NCI-H774 (cell line): ENCODE measurements around the gene BRSK2.
"Not testable (repeated sequence)": the region's sequence is repeated elsewhere in the genome, so short reads cannot be mapped to it uniquely, and the experiment has no call there.

ENCODE experiments used
- DNase-seq: peaks from one replicate; lab custom pipeline; 2025; lab: John Stamatoyannopoulos, UW

The BRSK2 gene

DNA sequence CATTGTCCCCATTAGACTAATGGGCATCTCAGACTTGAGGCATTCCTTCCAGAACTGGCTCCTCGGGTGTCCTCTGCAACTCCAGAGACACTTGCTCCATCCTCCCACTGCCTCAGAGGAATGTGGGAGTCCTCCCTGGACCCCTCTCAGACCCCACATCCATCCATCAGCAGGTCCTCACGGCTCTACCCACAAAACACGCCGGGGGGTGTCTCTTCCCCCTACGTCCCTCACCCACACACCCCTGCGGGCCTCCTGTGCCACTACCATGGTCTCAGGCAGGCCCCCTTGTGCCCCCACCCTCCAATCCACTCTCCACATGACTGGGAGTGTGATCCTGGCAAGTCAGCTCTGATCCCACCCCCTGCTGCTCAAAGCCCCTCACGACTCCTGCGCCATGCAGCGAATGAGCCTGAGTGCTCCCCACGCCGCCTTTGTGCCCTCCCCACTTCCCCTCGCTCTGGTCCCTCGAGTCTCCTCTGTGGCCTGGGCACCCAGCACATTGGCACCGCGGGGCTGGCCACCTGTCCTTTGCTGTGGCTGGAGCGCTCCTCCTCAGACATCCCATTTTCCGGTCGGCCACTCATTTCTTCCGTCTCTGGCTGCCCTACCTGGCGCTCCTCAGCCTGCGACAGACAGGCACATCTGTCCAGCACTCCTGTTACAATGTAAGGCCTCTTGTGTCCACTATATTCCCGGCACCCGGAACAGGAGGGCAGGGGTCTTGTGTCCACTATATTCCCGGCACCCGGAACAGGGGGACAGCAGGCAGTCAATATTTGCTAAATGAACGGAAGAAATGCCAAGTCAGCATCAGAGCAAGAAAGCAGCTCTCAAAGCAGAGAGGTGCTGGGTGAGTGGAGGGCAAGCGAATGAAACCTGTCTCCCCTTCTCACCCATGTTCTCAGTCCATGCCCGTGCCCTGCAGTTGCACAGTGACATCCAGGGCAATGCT lies 111.0 kb downstream of the BRSK2 start:
- DNase-seq = no peak

DNA sequence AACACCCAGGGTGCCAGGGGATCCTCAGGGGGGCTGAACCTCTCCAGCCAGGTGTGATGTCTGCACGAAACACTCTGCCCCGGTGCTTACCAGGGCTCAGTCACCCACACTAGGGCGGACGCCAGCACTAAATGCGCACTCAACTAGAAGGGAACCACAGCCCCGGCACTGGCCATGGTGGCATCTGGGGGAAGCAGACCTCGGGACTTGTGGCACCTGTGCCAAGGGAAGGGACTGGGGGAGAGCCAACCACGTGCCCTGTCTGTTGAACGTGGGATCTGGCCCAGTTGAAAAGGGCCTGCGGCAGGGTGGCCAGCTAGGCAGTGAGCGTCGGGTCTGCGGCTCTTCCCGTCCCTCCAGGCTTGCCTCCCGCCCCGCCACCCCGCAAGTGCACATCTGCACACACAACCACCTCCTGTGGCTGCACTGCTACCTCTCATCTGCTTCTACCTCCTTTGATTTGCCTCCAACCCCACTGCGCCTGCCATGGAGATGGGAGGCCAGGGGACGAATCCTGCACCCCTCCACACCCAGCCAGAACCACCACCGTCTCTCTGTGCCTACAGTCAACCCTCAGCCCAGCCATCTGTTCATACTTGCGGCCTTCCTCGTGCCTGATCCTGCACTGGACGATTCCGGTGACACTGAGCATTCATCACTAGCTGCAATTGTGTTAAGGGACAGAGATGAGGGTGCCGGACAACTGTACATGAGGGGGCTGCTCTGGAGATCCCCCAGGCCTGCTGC lies 111.9 kb downstream of the BRSK2 start:
- DNase-seq = no peak

- no peak for DNase-seq
Measured at GRCh38 chr11:1502168-1502953, 112.6 kb downstream of the BRSK2 start.

DNA sequence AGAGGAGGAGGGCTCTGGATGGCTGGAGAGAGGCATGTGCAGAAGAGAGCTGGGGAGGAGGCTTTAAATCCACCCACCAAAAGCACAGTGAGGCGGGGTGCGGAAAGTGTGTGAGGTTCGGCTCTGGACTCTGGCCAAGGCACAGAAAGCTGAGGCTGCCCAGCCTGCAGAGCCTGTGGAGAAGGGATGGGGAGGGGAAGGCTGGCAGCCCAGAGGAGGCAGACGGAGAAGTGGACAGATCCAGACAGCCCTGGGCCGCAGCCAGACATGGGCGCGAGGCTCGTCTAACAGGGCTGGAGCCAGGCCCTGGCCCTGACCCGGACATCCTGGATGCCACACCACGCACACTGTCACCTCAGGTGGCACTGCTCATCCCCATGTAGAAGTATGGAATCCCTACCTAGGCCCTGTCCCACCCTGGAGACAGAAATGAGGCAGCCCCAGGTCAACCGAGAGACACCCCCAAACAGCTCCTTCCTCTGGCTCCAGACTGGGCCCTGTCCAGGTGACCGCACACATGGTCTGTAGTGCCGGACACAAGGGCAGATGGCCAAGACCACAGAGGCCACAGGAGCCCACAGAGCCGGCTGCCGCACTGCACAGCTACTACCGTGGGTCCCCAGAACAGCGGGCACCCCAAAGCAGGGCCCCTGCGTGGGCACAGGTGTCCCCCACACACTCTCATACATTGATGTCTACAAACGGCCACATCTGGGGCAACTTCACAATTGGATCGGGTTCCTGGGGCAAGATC lies 113.4 kb downstream of the BRSK2 start:
- DNase-seq = no peak

DNA sequence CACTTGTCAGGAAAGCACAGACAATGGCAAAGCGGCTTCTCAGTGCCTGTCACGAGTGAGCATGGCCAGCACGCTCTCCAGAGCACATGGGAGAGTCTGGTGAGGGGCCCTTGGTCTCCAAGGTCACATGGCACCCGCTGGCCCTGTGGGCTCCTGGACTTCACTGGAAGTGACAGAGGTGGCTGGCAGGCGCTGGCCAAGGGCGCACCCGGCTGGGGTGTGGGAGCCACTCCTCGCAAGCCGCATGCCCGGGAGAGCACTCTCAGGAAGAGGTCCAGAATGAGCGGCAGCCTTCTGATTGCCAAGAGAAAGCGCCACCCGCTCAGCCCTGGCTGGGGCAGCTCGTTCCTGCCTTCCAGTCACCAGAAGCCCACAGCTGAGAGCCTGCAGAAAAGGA lies 114.0 kb downstream of the BRSK2 start:
- DNase-seq = no peak

DNA sequence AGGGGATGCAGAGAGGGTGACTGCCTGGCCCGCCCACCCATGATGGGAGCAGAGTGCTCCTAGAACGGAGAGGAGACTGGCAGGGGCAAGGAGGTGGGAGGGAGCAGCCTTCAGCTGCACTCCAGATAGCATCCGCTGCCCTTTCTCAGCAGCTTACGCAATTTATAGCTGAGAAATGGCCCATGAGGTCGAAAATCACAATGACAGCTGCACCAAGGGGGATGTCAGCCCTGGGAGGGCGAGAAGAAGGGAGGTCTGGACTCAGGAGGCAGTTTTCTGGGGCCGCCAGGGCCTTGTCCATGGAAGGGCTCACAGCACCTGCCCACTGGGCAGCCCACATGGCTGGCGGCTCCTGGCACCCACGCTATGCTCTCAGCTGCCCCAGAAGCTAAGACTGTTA lies 114.4 kb downstream of the BRSK2 start:
- no peak for DNase-seq

DNA sequence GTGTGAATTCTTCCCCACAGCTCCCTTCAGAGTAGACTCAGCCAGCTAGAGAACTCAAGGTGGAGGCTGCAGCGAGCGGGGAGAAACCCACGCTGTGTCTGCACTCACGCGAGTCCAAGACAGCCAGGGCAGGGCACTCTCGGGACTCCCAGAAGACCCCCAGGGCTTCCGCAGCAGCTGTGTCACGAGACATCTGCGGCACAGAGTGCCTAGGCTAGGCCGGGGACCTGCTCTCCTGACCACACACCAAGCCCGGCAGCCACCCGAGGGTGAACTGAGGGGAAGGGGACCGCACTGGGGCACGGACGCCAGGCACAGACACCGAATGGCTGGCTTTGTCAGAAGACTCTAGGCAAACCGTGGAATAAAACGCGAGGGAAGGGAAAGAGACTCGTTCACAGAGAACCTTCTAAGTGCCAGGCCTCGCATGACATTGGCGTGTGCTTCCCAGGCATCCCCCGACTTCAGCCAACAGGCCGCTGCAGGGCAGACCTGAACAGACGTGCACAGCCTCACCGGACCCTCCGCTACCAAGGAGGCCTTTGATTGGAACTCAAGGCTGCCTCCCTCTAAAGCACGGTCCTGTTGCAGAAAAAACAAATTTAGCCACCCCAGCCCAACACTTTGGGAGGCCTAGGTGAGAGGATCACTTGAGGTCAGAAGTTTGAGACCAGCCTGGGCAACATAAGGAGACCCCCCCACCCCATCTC lies 115.0 kb downstream of the BRSK2 start:
- DNase-seq = no peak

DNA sequence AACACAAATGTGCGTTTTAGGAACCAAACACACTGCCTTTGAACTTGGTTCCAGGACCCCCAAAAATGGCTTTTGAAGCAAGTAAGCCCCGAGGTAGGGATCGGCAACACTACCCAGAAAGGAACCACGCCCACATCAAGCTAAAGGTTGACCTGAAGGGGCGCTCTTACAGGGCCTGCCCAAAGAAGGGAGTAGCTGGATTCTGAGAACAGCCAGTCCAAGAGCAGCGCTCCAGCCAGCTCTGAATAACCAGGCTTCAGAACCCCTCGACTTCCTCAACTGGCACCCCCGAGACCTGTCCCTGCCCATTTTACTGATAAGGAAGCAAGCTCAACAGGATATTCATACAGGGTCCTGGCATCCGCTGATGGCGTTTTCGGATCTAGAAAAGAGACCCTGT lies 115.7 kb downstream of the BRSK2 start:
- DNase-seq = no peak

GRCh38 chr11:1506981-1507380 lies 117.2 kb downstream of the BRSK2 start:
- DNase-seq = no peak

- no peak for DNase-seq
Measured at GRCh38 chr11:1507381-1508140, 117.8 kb downstream of the BRSK2 start.

DNA sequence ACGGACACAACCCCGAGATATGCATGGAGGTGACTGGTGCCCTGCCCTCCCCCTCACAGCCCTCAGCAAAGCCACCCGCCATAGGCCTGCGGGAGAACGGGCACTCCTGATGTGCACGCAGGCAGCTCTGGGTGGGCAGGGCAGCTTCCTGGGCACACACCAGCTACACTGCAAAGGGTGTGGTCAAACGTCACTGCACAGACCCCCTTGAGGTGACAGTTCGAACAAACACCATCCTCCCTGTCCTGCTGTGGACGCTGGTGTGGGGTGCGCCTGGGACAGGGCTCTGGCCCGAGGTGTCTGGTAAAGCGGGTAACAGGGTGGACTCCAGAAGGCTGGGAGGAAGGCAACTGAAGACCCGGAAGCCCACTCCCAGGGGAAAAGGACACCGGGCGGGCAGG lies 118.8 kb downstream of the BRSK2 start:
- no peak for DNase-seq

GRCh38 chr11:1508986-1509385 lies 119.3 kb downstream of the BRSK2 start:
- no peak for DNase-seq

GRCh38 chr11:1509626-1510255 lies 120.0 kb downstream of the BRSK2 start:
- DNase-seq = no peak

GRCh38 chr11:1510351-1510750 lies 120.6 kb downstream of the BRSK2 start:
- not testable (repeated sequence) for DNase-seq

DNA sequence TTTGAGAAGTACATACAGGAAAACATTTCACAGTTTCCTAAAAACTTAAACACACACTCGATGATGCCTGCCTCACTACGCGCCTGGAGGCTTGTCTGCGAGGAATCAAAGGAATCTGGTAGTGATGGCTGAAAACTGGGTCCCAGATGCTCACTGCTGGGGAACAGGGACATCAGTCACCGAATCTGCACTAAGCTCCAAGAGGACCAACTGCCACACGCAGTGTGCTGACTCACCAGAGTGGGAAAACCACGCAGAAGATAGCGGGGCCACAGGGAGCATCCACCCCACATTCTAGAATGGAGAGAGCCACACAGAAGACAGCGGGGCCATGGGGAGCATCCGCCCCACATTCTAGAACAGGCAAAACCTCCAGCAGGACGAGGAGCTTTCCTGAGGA lies 121.2 kb downstream of the BRSK2 start:
- no peak for DNase-seq

GRCh38 chr11:1511937-1512496 lies 122.3 kb downstream of the BRSK2 start:
- no peak for DNase-seq
